ENCODE data around the gene TMEM254. TPM values are rescaled to one million over a fixed set of nuclear protein-coding genes. Genes with fewer than 3 reads are reported as not detected.

Gene TMEM254
- 14.5 to 24.9 TPM (median 22.0 TPM) in 5 replicates for total RNA-seq (2022; extraction: Qiagen RNA extraction; ENCODE audit: low read depth)

GRCh38 chr10:80078448-80079311 is at the start of gene TMEM254:
TSS of gene TMEM254 (plus strand) at chr10:80078665. CDS start at chr10:80078700, 35 bp downstream.

GRCh38 chr10:80132299-80133139 is 54.1 kb downstream of the TMEM254 start, which contains the start of gene PLAC9:
TSS of gene PLAC9 (plus strand) at chr10:80132730. CDS start at chr10:80132763, 33 bp downstream.

Other genes starting within 250 kb of the TMEM254 start
- 0.14 to 0.48 TPM (median 0.22 TPM) in 4 of 5 replicates, not detected in the other for gene SFTPD, start 129.6 kb upstream of the TMEM254 start, total RNA-seq (2022; extraction: Qiagen RNA extraction; ENCODE audit: low read depth)
- gene PLAC9, start 54.1 kb downstream of the TMEM254 start, total RNA-seq (2022; extraction: Qiagen RNA extraction; ENCODE audit: low read depth) = 0.16 to 0.50 TPM in 2 of 5 replicates, not detected in the others
- gene ANXA11, start 126.9 kb downstream of the TMEM254 start, total RNA-seq (2022; extraction: Qiagen RNA extraction; ENCODE audit: low read depth) = 143 to 205 TPM (median 201 TPM) in 5 replicates
- 0.04 TPM in 1 of 5 replicates, not detected in the others for gene MAT1A, start 211.0 kb downstream of the TMEM254 start, total RNA-seq (2022; extraction: Qiagen RNA extraction; ENCODE audit: low read depth)